Measurements from ENCODE around the gene SPTBN4.
A peak's percentile ranks its signal among the peaks of the same experiment; 100 is the strongest.
"Not testable (repeated sequence)": the region's sequence is repeated elsewhere in the genome, so short reads cannot be mapped to it uniquely, and the experiment has no call there.

Gene SPTBN4

DNA sequence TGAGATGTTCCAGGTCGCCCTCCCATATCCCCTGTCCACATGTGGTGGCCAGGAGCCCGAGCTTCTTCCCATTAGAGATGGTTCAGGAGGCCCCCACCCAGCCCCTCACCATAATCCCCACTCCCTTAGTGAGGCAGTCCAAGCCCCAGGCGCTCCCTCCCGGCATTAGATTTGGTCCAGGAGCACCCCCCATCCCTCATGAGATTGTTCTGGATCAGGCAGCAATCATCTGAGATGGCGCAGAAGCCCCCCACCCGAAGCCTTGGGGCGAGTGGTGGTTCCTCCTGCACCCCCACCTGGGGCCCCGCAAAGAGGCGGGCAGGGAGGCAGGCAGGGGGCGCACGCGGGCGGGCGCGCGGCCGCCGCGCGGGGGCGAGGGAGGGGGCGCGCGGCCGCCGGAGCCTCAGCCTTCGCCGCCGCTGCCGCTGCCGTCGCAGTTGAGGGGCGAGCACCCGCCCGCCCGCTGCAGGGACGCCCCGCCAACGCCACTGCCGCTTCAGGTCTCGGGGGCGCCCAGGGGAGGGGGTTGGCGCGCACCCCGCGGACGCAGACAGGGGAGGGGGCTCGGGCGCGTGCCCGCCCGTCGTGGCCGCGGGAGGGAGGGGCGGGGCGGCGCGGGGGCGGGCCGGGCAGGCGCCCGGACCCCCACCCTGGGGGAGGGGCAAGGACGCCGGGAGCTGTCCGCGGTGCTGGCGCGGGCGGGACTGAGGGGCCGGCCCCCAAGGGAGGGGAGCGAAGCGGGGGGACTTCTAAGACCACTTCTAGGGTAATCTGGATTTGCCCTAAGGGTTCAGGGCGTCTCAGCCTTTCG, 63.5 kb downstream of the SPTBN4 start:
- peak; percentile 13 for DNase-seq (ENCODE audit: low spot score)

GRCh38 chr19:40533508-40533907, 66.7 kb downstream of the SPTBN4 start:
- DNase-seq (ENCODE audit: low spot score) = no peak

- no peak for DNase-seq (ENCODE audit: low spot score)
Measured at GRCh38 chr19:40534148-40534547, 67.3 kb downstream of the SPTBN4 start.

- DNase-seq (ENCODE audit: low spot score) = no peak
Measured at GRCh38 chr19:40539070-40539469, 72.3 kb downstream of the SPTBN4 start.

GRCh38 chr19:40542202-40542859, 75.5 kb downstream of the SPTBN4 start:
- no peak for DNase-seq (ENCODE audit: low spot score)

GRCh38 chr19:40543029-40543597, 76.3 kb downstream of the SPTBN4 start:
- no peak for DNase-seq (ENCODE audit: low spot score)

- not testable (repeated sequence) for DNase-seq (ENCODE audit: low spot score)
Measured at GRCh38 chr19:40546153-40546841, 79.5 kb downstream of the SPTBN4 start.

DNA sequence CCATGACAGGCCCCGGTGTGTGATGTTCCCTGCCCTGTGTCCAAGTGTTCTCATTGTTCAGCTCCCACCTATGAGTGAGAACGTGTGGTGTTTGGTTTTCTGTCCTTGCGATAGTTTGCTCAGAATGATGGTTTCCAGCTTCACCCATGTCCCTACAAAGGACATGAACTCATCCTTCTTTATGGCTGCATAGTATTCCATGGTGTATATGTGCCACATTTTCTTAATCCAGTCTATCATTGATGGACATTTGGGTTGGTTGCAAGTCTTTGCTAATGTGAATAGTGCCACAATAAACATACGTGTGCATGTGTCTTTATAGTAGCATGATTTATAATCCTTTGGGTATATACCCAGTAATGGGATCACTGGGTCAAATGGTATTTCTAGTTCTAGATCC, 80.4 kb downstream of the SPTBN4 start:
- not testable (repeated sequence) for DNase-seq (ENCODE audit: low spot score)

GRCh38 chr19:40547836-40548235, 81.0 kb downstream of the SPTBN4 start:
- DNase-seq (ENCODE audit: low spot score) = no peak

DNA sequence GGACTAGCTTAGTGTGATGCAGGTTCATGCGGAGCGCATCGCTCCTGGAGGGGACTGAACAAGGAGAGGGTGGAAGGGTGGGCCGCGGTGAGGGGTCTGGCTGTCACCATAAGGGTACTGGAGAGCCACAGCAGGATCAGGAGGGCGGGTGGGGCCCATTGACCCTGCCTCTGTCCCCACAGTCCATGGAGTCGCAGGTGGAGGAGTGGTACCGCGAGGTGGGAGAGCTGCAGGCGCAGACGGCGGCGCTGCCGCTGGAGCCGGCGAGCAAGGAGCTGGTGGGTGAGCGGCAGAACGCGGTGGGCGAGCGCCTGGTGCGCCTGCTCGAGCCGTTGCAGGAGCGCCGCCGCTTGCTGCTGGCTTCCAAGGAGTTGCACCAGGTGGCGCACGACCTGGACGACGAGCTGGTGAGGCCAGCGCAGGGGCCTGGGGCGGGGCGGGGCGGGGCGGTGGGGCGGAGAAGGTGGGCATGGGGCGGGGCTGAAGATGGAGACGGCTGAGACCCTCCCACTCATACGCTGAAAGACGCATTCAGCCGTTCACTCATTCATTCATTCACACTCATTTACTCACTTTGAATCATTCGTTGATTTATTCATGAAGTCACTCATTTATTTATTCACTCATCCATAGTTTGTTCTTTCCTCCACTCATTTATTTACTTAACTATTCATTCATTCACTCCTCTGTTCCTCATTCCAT, 82.4 kb downstream of the SPTBN4 start:
- peak; percentile 59 for DNase-seq (ENCODE audit: low spot score)

GRCh38 chr19:40550951-40551350, 84.2 kb downstream of the SPTBN4 start:
- no peak for DNase-seq (ENCODE audit: low spot score)

DNA sequence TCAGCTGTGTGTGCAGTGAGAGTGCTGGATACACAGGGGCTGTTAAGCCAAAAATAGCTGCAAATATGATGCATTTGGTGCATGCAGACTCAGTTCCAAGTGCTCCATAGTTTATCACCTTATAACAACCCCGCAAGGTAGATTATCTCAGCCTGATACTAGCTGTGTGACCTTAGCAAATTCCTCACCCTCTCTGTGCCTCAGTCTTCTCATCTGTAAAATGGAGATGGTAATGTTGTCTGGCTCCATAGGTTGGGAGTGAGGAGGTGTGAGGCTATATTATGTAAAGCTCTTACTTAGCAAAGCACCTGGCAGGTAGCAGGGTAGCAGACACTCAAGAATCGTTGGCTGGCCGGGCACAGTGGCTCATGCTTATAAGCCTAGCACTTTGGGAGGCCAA, 86.0 kb downstream of the SPTBN4 start:
- no peak for DNase-seq (ENCODE audit: low spot score)

DNA sequence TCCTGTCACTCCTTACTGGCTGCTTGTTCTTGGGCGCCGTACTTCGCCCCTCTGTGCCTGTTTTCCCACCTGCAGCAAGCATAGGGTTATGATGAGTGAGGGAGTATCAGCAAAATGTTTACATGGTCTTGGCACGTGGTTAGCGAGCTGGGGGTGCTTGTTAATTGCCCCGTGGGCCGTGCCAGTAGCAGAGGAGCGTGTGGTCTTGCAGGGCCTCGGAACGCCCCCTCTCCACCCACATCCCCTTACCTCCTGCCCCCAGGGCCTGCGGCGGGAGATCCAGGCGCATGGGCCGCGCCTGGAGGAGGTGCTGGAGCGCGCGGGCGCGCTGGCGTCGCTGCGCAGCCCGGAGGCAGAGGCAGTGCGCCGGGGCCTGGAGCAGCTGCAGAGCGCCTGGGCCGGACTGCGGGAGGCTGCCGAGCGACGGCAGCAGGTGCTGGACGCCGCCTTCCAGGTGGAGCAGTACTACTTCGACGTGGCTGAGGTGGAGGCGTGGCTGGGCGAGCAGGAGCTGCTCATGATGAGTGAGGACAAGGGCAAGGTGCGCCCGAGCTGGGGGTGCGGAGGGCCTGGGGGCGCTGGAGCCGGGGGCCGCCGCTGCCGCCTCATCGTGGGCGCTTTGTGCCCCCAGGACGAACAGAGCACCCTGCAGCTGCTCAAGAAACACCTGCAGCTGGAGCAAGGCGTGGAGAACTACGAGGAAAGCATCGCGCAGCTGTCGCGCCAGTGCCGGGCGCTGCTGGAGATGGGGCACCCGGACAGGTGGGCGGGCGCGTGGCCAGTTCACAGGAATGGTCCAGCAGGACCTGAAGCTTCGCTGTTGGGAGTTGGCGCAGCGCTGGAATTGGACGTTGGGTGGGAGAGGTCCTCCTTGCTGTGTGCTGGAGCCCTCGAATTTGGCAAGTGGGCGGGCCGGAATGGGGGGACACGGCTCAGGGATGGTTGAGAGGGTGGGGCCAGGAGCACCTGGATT, 87.4 kb downstream of the SPTBN4 start:
- no peak for DNase-seq (ENCODE audit: low spot score)

DNA sequence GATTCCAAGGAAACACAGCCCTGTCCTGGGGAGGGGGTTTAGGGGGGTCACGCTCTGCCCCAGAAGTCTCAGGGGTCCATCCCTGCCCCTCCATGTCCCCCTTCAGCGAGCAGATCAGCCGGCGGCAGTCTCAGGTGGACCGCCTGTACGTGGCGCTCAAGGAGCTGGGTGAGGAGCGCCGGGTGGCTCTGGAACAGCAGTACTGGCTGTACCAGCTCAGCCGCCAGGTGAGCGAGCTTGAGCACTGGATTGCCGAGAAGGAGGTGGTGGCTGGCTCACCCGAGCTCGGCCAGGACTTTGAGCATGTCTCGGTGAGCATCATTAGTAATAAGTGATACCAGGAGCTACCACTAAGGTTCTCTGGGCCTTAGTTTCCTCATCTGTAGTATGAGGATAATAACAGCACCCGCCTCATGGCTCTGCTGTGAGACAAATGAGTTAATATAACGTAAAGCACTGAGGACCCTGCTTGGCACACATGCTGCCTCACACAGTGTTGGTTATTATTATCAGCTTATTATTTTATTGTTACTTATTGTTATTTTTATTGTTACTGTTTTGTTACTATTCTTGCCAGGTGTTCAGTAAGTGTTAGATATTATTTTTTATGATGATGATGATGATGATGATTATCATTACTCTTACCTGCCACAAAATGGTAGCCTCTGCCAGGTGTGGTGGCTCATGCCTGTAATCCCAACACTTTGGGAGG, 89.3 kb downstream of the SPTBN4 start:
- DNase-seq (ENCODE audit: low spot score) = no peak

- DNase-seq (ENCODE audit: low spot score) = no peak
Measured at GRCh38 chr19:40556953-40557530, 90.2 kb downstream of the SPTBN4 start.

DNA sequence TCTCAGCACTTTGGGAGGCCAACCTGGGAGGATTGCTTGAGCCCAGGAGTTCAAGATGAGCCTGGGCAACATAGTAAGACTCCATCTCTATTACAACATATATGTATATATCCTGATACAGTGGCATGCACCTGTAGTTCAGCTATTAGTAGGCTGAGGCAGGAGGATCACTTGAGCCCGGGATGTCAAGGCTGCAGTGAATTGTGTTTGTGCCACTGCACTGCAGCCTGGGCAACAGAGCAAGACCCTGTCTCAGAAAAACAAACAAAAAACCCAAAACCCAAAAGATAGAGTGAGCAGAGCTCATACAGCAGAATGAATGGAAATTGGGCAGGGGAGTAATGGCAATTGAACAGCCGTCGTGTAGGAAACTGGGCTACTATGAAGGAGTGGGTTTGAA, 92.6 kb downstream of the SPTBN4 start:
- DNase-seq (ENCODE audit: low spot score) = no peak

- DNase-seq (ENCODE audit: low spot score) = no peak
Measured at GRCh38 chr19:40560092-40560507, 93.3 kb downstream of the SPTBN4 start.

DNA sequence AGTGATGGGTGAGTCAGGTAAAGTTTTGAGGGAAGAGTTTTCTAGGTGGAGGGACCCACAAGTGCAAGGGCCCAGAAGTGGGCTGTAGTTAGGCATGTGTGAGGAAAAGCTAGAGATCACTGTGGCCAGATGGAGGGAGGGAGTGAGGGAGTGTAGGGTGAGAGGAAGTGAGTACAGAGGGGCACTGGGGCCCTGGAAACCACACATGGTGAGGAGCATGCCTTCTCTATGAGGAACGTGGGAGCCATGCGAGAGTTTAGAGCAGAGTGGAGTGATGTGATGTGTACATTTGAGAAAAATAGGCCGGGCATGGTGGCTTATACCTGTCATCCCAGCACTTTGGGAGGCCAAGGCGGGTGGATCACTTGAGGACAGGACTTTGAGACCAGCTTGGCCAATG, 95.1 kb downstream of the SPTBN4 start:
- DNase-seq (ENCODE audit: low spot score) = no peak

- not testable (repeated sequence) for DNase-seq (ENCODE audit: low spot score)
Measured at GRCh38 chr19:40564535-40564934, 97.7 kb downstream of the SPTBN4 start.

GRCh38 chr19:40565355-40565754, 98.6 kb downstream of the SPTBN4 start:
- DNase-seq (ENCODE audit: low spot score) = no peak
